OCI-LY7 (cell line): Measurements from ENCODE around the gene SERF2. TPM values are rescaled to one million over a fixed set of nuclear protein-coding genes. Genes with fewer than 3 reads are reported as not detected.
"Not testable (repeated sequence)": the region's sequence is repeated elsewhere in the genome, so short reads cannot be mapped to it uniquely, and the experiment has no call there.

Experiments used
- Bru-seq: library from RNA; stranded (reverse); fragments of 400-500 nt; gene quantifications from one replicate; lab custom pipeline; 2021; lab: Mats Ljungman, UMichigan
- BruChase-seq, 2 experiments: library from RNA; stranded (reverse); fragments of 400-500 nt; gene quantifications; one replicate each; lab custom pipeline; 2021; lab: Mats Ljungman, UMichigan
- BruUV-seq: library from RNA; stranded (reverse); fragments of 400-500 nt; replicated peaks from 2 replicates; lab custom pipeline; 2021; lab: Mats Ljungman, UMichigan
- CTCF ChIA-PET: fragments of 300-600 bp; sonication (Branson Sonifier 250); formaldehyde crosslinking; loops from one replicate; lab custom pipeline; 2022; ENCODE audit warnings: antibody characterized with exemption; ENCODE audit not compliant: unreplicated experiment; lab: Charles Lee
- POLR2A ChIA-PET: fragments of 300-600 bp; sonication (Branson Sonifier 250); formaldehyde crosslinking; loops from one replicate; lab custom pipeline; 2022; ENCODE audit warnings: antibody characterized with exemption; lab: Charles Lee
- DNase-seq: peaks from one replicate; pipeline ENCODE4 v3.0.0-alpha.2; 2015; ENCODE audit warnings: low spot score
- H2AFZ ChIP-seq: fragments of 200-600 bp; sonication (generic), shearing (Covaris generic); 2 replicates; pipeline ENCODE4 v1.6.1; 2014; ENCODE audit warnings: mild to moderate bottlenecking, antibody characterized with exemption, low read length, moderate library complexity
- H3K27ac ChIP-seq: fragments of 200-600 bp; sonication (generic); 2 replicates; pipeline ENCODE4 v1.5.1; 2014; ENCODE audit warnings: mixed run types, low read depth, mild to moderate bottlenecking, moderate library complexity, low read length, inconsistent platforms; ENCODE audit not compliant: poor library complexity, severe bottlenecking
- H3K36me3 ChIP-seq: fragments of 200-600 bp; sonication (generic); 2 replicates; pipeline ENCODE4 v1.6.1; 2014; ENCODE audit warnings: mild to moderate bottlenecking, antibody characterized with exemption, low read length, moderate library complexity, mixed read lengths; ENCODE audit not compliant: insufficient read depth
- H3K4me1 ChIP-seq: fragments of 200-600 bp; sonication (generic); 2 replicates; pipeline ENCODE4 v1.5.1; 2014; ENCODE audit warnings: mild to moderate bottlenecking, low read length; ENCODE audit not compliant: insufficient read depth, poor library complexity, severe bottlenecking
- H3K4me2 ChIP-seq: fragments of 200-600 bp; sonication (generic); 2 replicates; pipeline ENCODE4 v1.6.1; 2014; ENCODE audit warnings: mild to moderate bottlenecking, low read length
- H3K4me3 ChIP-seq: fragments of 200-600 bp; sonication (generic); 2 replicates; pipeline ENCODE4 v1.5.1; 2014; ENCODE audit warnings: mild to moderate bottlenecking, low read depth, low read length; ENCODE audit not compliant: poor library complexity, severe bottlenecking
- H3K79me2 ChIP-seq: fragments of 200-600 bp; sonication (generic); 2 replicates; pipeline ENCODE4 v1.6.1; 2016; ENCODE audit warnings: low read depth, mild to moderate bottlenecking, low read length, moderate library complexity, mixed read lengths; ENCODE audit not compliant: insufficient read depth
- H3K9me2 ChIP-seq: fragments of 200-600 bp; sonication (generic); 2 replicates; pipeline ENCODE4 v1.6.1; 2016; ENCODE audit warnings: mild to moderate bottlenecking, low read length, mixed read lengths; ENCODE audit not compliant: insufficient read depth
- H3K9me3 ChIP-seq: fragments of 200-600 bp; sonication (generic); 2 replicates; pipeline ENCODE4 v1.6.1; 2014; ENCODE audit warnings: mild to moderate bottlenecking, mixed run types, low read length, mixed read lengths
- H4K20me1 ChIP-seq: fragments of 200-600 bp; sonication (generic); 2 replicates; pipeline ENCODE4 v1.6.1; 2014; ENCODE audit warnings: mild to moderate bottlenecking, antibody characterized with exemption, low read length, moderate library complexity, mixed read lengths; ENCODE audit not compliant: insufficient read depth
- CTCF ChIP-seq: fragments of 200-600 bp; sonication (generic); conservative IDR thresholded peaks from 2 replicates; pipeline ENCODE4 v1.5.1; 2014; ENCODE audit warnings: mild to moderate bottlenecking, antibody characterized with exemption, low read length, moderate library complexity, mixed read lengths
- EZH2phosphoT487 ChIP-seq: fragments of 200-600 bp; sonication (generic); IDR thresholded peaks from 2 replicates; pipeline ENCODE4 v1.6.1; 2018; ENCODE audit warnings: low read depth, borderline replicate concordance, mild to moderate bottlenecking, mixed run types, antibody characterized with exemption, low read length, moderate library complexity, mixed read lengths
- intact Hi-C: fragments of 100-400 bp; cut with micrococcal nuclease; formaldehyde crosslinking; loops from one replicate; pipeline ENCODE4 v1.10.0; 2022; ENCODE audit not compliant: unreplicated experiment
- long read RNA-seq: library from polyadenylated mRNA; stranded (forward); transcript quantifications from one replicate; pipeline ENCODE4 v2.0.0, GENCODE V29; 2022
- total RNA-seq, 2 experiments: library from RNA; depleted of rRNA in 1 of 2; stranded (reverse); fragments of >200 nt in 1 of 2; shearing (Covaris generic) in 1 of 2; gene quantifications; 2 replicates each; pipeline ENCODE4 v1.2.3, GENCODE V29; 2014 to 2022

Gene SERF2
- total RNA-seq (2014; rRNA removed; shearing (Covaris generic)), result 581 and 622 TPM in 2 replicates
- 1,328 and 1,370 TPM in 2 replicates for total RNA-seq (2022)
- Bru-seq, nascent RNA, result percentile 96 among the genes with signal in this experiment
- BruChase-seq, experiment 1, labeled RNA remaining after a 6-hour chase, result percentile 96 among the genes with signal in this experiment
- BruChase-seq, experiment 2, labeled RNA remaining after a 2-hour chase, result percentile 92 among the genes with signal in this experiment
- long read RNA-seq, transcript SERF2-203 (5 exons, 1,931 nt), result minor isoform, 17 of 2,240 reads
- long read RNA-seq, transcript SERF2-202 (3 exons, 506 nt), result minor isoform, 59 of 2,240 reads
- long read RNA-seq, transcript SERF2-201 (3 exons, 1,537 nt), result major isoform, 1,998 of 2,240 reads
- long read RNA-seq, transcript SERF2-216 (2 exons, 1,030 nt), result minor isoform, 31 of 2,240 reads
- long read RNA-seq, partial matches to known transcripts, result 15 of 2,240 reads
- long read RNA-seq, other reads (novel, unspliced or antisense), result 92 of 2,240 reads

GRCh38 chr15:43791993-43792760 is at the start of gene SERF2:
TSS of gene SERF2 (plus strand) at chr15:43792320. CDS start at chr15:43792377, 57 bp downstream.
- TF ChIP-seq CTCF (no peak), EZH2phosphoT487 (no peak)
- Histone ChIP-seq H3K27ac (peak within 1 kb of the TSS; percentile 100), H3K4me2 (peak within 1 kb of the TSS; percentile 97), H2AFZ (peak within 1 kb of the TSS; percentile 53; the same call in 1 of the 2 replicates), H3K36me3 (peaks cover 49% of the 10 kb centered on the region), H3K4me1 (peaks cover 87% of the 10 kb centered on the region), H3K4me3 (peak within 1 kb of the TSS; percentile 97), H3K9me3 (no peaks in the 10 kb centered on the region), H4K20me1 (peaks cover 17% of the 10 kb centered on the region), H3K9me2 (no peaks in the 10 kb centered on the region), H3K79me2 (peaks cover 32% of the 10 kb centered on the region)
- ChIA-PET POLR2A (interaction anchor here (0.7 to 6.5 kb wide), 8 partner anchors 8 to 40 kb away, joined by 3 to 98 read pairs (median 7); partner anchors contain the start of genes ELL3, HYPK, MFAP1 and SERINC4), CTCF (no interaction called here)
- DNase-seq, result peak; percentile 99
- TSS peak; percentile 66 for BruUV-seq
- intact Hi-C loops, result loop anchor here (1.0 kb wide), 1 partner anchor 17 kb away; no protein-coding TSS in a partner anchor

DNA sequence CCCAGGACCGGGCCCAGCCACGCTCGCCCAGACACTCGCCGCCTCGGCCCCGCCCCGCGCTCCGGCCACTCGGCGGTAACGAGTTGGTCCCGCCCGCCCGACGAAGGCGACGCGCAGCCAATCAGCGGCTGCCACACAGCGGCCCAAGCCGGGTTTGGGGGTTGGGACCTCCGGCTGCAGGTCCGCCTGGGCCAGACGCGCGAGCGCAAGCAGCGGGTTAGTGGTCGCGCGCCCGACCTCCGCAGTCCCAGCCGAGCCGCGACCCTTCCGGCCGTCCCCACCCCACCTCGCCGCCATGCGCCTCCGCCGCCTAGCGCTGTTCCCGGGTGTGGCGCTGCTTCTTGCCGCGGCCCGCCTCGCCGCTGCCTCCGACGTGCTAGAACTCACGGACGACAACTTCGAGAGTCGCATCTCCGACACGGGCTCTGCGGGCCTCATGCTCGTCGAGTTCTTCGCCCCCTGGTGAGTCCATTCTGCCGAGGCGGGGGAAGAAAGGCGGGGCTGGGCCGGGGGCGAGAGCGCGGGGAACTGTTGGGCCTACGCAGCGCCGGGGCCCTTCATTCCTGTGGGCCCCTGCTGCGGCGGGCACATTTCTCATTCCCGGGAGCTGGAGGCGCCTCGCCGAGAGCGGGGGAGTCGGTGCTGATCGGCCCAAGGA is 45.7 kb upstream of the SERF2 start, which contains the start of gene PDIA3:
PDIA3 (plus strand) TSS at position 194 of the 658 bp plus-strand sequence; CDS start at position 296, 102 bp downstream.
- H3K9me3 ChIP-seq, H2AFZ ChIP-seq, BruUV-seq, H3K9me2 ChIP-seq, CTCF ChIA-PET, intact Hi-C loops, H4K20me1 ChIP-seq: not testable (repeated sequence)
- peaks cover 36% of the 10 kb centered on the region for H3K36me3 ChIP-seq
- H3K4me3 ChIP-seq, result peak within 1 kb of the TSS; percentile 82
- peak; percentile 94 for DNase-seq
- H3K27ac ChIP-seq, result peak within 1 kb of the TSS; percentile 88
- POLR2A ChIA-PET, result interaction anchor here (0.5 to 3.8 kb wide), 2 partner anchors 30 to 85 kb away, joined by 4 to 12 read pairs; partner anchors contain the start of gene ELL3
- peaks cover 64% of the 10 kb centered on the region for H3K4me1 ChIP-seq
- H3K4me2 ChIP-seq, result peak within 1 kb of the TSS; percentile 78
- peaks cover 55% of the 10 kb centered on the region for H3K79me2 ChIP-seq

- BruUV-seq, H2AFZ ChIP-seq: not testable (repeated sequence)
- H3K36me3 ChIP-seq, result peaks cover 41% of the 10 kb centered on the region
These were observed 45.2 kb upstream of the SERF2 start for GRCh38 chr15:43746903-43747309.

More at GRCh38 chr15:43746903-43747309, 45.2 kb upstream of the SERF2 start:
- H4K20me1 ChIP-seq, H3K9me2 ChIP-seq, intact Hi-C loops, H3K9me3 ChIP-seq, CTCF ChIA-PET: not testable (repeated sequence)
- DNase-seq, result peak; percentile 61
- POLR2A ChIA-PET, result interaction anchor here (0.5 to 3.8 kb wide), 2 partner anchors 30 to 85 kb away, joined by 4 to 12 read pairs; partner anchors contain the start of gene ELL3
- Histone ChIP-seq H3K4me1 (peaks cover 66% of the 10 kb centered on the region), H3K27ac (peak overlapping the region; percentile 88), H3K4me3 (peak overlapping the region; percentile 82), H3K4me2 (peak overlapping the region; percentile 62), H3K79me2 (peaks cover 61% of the 10 kb centered on the region)
